ENCODE results near the gene SLC25A17. TPM values are rescaled to one million over a fixed set of nuclear protein-coding genes. Genes with fewer than 3 reads are reported as not detected.
"Not testable (repeated sequence)": the region's sequence is repeated elsewhere in the genome, so short reads cannot be mapped to it uniquely, and the experiment has no call there.

Gene SLC25A17
- total RNA-seq, 2 donors from 2014 or later = 9.6 to 14.2 TPM

DNA sequence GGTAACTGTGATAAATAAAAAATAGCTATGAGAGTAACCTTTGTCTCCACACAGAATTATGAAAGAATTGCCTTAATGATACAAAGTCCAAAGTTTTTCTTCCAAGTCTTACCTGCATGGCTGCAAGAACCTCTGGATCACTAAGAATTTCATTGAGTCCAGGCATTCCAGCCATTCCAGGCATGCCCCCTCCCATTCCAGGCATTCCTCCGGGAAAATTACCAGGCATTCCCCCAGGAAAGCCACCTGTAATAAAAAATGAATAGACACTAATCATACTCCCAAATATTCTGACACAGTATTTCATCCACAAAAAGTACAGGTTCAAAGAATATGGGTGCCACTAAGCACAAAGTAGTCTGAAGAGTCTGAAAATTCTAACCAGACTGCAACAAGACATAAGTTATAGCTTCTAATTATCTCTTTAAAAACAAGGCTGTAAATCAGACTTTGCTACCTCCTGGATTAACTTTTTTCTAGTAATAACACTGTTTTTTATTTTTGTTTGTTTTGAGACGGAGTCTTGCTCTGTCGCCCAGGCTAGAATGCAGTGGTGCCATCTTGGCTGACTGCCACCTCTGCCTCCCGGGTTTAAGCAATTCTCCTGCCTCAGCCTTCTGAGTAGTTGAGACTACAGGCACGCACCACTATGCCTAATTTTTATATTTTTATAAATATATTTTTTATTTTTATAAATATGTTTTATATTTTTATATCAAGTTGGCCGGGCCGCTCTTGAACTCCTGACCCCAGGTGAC, 8.0 kb upstream of the SLC25A17 start:
- intact Hi-C loops (cut with DNase I, micrococcal nuclease) = no loop called here
- DNase-seq = no peak
- peak; percentile 48 for ATAC-seq

- intact Hi-C loops (cut with DNase I, micrococcal nuclease); ATAC-seq; DNase-seq: not testable (repeated sequence)
Measured at GRCh38 chr22:40826292-40826691, 7.1 kb upstream of the SLC25A17 start.

- DNase-seq (no peak), ATAC-seq (no peak)
- intact Hi-C loops (cut with DNase I, micrococcal nuclease) = no loop called here
Measured at GRCh38 chr22:40823426-40823825, 4.3 kb upstream of the SLC25A17 start.

GRCh38 chr22:40819599-40820140, 524 bp upstream of the SLC25A17 start:
- ATAC-seq = peak; percentile 14
- intact Hi-C loops (cut with DNase I, micrococcal nuclease) = no loop called here
- DNase-seq = peak in 1 of 2 donors; percentile 9

- intact Hi-C loops (cut with DNase I, micrococcal nuclease) = no loop called here
- DNase-seq = peak in 1 of 2 donors; percentile 7
- ATAC-seq = no peak
Measured at GRCh38 chr22:40818192-40818746, 877 bp downstream of the SLC25A17 start.

DNA sequence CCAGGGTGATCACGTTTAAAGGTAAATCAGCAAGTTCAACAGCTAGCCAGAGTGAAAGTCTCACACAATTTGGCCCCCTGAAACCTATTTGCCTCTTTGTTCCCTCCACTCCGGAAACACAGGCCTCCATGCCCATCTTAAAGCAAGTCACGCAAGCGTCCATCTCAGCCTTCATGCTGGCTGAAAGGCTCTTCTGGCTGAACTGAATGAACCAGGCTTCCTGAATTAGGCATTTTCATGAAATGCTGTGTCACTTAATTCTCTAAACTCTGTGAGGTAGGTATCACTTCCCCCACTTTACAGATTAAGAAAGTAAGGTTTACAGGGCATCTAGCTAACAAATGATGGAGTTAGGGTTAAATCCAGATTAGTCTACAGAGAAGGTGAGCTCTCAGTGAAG, 1.4 kb downstream of the SLC25A17 start:
- ATAC-seq = no peak
- intact Hi-C loops (cut with DNase I, micrococcal nuclease) = no loop called here
- DNase-seq = no peak

GRCh38 chr22:40813912-40814315, 5.2 kb downstream of the SLC25A17 start:
- intact Hi-C loops (cut with DNase I, micrococcal nuclease) = no loop called here
- no peak for DNase-seq
- no peak for ATAC-seq

DNA sequence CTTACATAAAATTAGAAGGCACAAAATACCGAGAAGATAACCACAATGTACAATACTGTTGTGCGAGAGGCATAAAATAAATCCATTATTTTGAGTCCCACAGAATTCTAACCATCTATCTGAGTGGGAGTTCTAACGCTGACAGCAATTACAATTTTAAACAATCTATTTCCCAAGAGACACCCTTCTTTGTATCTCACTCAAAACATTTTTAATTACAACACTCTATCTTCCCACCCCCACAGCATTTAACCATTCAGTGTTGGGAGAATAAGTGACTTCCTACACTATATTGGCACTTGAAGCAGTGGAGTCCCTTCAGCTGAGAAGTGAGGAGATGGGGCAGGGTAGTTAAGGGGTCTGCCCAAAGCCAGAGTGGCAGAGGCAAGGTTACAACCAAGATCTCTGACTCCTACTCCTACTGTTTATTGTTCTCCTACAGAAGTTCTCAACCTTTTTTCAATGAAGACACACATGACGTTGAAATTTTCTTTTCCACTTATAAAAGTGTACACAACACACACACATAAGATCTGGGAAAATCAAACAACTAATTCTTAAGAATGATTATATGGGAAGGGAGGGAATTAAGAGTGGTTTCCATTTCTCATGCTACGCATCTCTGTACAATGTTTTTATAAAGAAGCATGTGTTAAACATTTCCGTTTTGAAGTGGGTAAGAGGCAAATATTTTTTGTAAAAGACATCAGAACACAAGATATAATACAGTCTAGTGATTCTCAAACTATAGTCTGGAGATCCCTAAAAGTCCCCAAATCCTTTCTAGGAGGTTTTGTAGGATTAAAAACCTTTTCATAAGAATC, 10.9 kb downstream of the SLC25A17 start:
- no peak for ATAC-seq
- DNase-seq = no peak
- intact Hi-C loops (cut with DNase I, micrococcal nuclease) = no loop called here

GRCh38 chr22:40806711-40807110, 12.4 kb downstream of the SLC25A17 start:
- intact Hi-C loops (cut with DNase I, micrococcal nuclease) = no loop called here
- ATAC-seq (no peak), DNase-seq (no peak)

DNA sequence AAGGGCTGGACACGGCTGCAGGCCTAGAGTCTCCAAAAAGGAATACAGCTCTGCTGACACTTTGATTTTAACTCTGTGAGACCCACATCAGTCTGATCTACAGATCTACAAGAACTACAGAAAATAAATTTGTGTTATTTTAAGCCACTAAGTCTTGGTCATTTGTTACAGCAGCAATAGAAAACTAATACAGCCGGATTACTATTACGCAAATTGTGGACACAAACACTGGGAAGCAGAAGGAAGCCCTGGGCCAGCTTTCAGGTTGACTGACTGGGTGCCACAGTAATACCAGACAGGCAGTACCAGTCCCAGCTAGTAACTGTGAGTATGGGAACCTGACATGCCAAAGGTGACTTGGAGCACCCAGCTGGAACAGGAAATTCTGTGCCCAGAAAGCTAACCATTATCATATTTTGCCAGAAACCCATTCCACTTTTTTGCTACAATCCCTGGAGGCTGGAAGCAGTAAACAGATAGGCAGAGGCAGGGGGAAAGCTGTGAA, 13.4 kb downstream of the SLC25A17 start:
- no peak for ATAC-seq
- no peak for DNase-seq
- intact Hi-C loops (cut with DNase I, micrococcal nuclease) = no loop called here

- DNase-seq (no peak), ATAC-seq (no peak)
- intact Hi-C loops (cut with DNase I, micrococcal nuclease) = no loop called here
Measured at GRCh38 chr22:40805239-40805638, 13.9 kb downstream of the SLC25A17 start.

DNA sequence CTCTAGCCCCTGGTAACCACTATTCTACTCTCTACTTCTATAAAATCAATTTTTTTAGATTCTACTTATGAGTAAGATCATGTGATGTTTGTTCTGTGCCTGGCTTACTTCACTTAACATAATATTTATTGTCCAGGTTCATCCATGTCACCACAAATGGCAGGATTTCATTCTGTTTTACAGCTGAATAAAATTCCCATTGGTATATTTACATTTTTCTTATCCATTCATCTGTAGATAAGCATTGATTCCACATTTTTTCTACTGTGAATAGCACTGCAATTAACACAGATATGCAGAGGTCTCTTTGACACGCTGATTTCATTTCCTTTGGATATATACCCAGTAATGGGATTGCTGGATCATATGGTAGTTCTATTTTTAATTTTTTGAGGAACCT, 15.8 kb downstream of the SLC25A17 start:
- intact Hi-C loops (cut with DNase I, micrococcal nuclease) = no loop called here
- ATAC-seq = no peak
- DNase-seq = no peak

DNA sequence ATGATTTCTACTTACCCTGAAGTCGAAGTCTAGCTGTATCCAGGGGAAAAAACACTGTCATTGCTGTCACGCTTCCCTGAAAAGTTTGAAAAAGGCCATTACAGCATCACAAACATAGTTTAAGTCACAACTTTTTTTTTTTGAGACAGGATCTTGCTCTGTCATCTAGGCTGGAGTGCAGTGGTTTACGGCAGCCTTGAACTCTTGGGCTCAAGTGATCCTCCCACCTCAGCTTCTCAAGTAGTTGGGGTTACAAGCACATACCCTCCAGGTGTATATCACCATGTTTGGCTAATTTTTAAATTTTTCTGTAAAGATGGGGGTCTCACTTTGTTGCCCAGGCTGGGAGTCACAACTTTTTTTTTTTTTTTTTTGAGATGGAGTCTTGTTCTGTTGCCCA, 20.1 kb downstream of the SLC25A17 start:
- DNase-seq (no peak), ATAC-seq (no peak)
- intact Hi-C loops (cut with DNase I, micrococcal nuclease) = no loop called here

DNA sequence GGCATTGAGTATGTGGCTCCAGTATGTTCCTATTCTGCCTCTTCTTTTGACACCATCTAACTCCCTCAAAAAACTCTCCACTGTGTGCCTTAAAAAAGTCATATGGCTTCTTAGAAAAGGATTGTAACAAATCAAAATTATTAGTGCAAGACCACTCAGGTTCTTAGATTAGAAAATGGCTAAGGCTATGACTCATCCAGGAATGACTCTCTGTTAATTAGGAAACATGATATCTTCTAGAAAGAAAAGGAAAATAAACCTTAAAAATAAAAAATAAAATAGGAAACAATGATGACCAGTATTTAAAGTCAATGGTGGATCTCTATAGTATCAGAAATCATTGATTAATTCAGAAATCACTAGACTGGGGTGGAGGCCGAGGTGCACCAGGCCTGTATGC, 21.7 kb downstream of the SLC25A17 start:
- intact Hi-C loops (cut with DNase I, micrococcal nuclease) = no loop called here
- DNase-seq = no peak
- no peak for ATAC-seq

- intact Hi-C loops (cut with DNase I, micrococcal nuclease) = no loop called here
- ATAC-seq (no peak), DNase-seq (no peak)
Measured at GRCh38 chr22:40792451-40792850, 26.7 kb downstream of the SLC25A17 start.

- ATAC-seq (no peak), DNase-seq (no peak)
- intact Hi-C loops (cut with DNase I, micrococcal nuclease) = no loop called here
Measured at GRCh38 chr22:40791241-40791640, 27.9 kb downstream of the SLC25A17 start.

- intact Hi-C loops (cut with DNase I, micrococcal nuclease) = no loop called here
- no peak for ATAC-seq
- DNase-seq = no peak
Measured at GRCh38 chr22:40789131-40789530, 30.0 kb downstream of the SLC25A17 start.

DNA sequence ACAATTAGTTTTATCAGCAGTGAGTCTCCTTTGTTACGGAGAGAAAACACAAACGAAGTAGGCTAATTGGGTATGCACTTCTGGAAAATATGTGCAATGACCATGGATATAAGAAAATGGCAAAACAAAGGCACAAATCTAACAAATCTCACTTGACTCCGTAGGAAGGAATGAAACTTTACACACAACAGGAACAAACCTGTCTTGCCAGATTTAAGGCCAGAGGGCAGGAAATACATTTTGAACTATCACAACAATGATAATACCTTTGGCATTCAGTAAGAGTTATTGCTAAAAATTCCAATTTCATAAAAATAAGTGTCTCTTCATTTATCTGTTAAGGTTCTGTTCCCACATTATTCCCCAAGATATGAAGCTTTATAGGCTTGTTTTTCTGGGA, 36.6 kb downstream of the SLC25A17 start:
- intact Hi-C loops (cut with DNase I, micrococcal nuclease) = no loop called here
- ATAC-seq (no peak), DNase-seq (no peak)

DNA sequence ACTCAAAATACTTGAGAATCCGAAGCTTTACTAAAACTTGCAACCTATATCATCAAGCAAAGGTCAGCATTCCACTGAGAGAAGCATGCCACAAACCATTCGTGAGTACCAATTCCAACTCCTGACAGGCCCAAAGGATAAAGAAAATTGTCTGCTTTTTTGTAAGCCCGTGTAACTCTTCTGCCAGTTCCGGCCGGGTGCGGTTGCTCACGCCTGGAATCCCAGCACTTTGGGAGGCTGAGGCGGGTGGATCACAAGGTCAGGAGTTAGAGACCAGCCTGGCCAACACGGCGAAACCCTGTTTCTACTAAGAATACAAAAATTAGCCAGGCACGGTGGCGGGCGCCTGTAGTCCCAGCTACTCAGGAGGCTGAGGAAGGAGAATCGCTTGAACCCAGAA, 37.4 kb downstream of the SLC25A17 start:
- intact Hi-C loops (cut with DNase I, micrococcal nuclease); ATAC-seq; DNase-seq: not testable (repeated sequence)
